T-helper 17 cell (primary cell): ENCODE data around the gene MUC21. TPM values are rescaled to one million over a fixed set of nuclear protein-coding genes. Genes with fewer than 3 reads are reported as not detected.
"Not testable (repeated sequence)": the region's sequence is repeated elsewhere in the genome, so short reads cannot be mapped to it uniquely, and the experiment has no call there.

Source experiments
- ATAC-seq: fragments of 150-1000 bp; cut with Tn5 transposase; 2 replicates; pipeline ENCODE4 v1.10.0; 2021; ENCODE audit warnings: mild to moderate bottlenecking, moderate library complexity
- DNase-seq, 3 donors: peaks; one replicate each; pipeline versions ENCODE4 v3.0.0 to v3.0.0-alpha.2; 2020 to 2021
- H3K9me3 ChIP-seq: one replicate; pipeline ENCODE4 v1.7.0; 2013; ENCODE audit warnings: low read length, mild to moderate bottlenecking; ENCODE audit not compliant: control insufficient read depth, poor library complexity, severe bottlenecking
- H3K27ac Mint-ChIP-seq: one replicate; pipeline ENCODE4 v1.8.0; 2022; ENCODE audit warnings: mild to moderate bottlenecking, moderate library complexity, mixed read lengths
- H3K27me3 Mint-ChIP-seq: one replicate; pipeline ENCODE4 v1.8.0; 2022; ENCODE audit warnings: mixed read lengths
- H3K36me3 Mint-ChIP-seq: one replicate; pipeline ENCODE4 v1.8.0; 2022; ENCODE audit warnings: low read depth, mixed read lengths
- H3K4me1 Mint-ChIP-seq: one replicate; pipeline ENCODE4 v1.8.0; 2022; ENCODE audit warnings: mild to moderate bottlenecking, mixed read lengths
- H3K4me3 Mint-ChIP-seq: one replicate; pipeline ENCODE4 v1.8.0; 2022; ENCODE audit warnings: mild to moderate bottlenecking, moderate library complexity, mixed read lengths
- total RNA-seq, 4 donors: library from RNA in 2 of 4; stranded (reverse) in 2 of 4; gene quantifications; one replicate each; pipeline ENCODE4 v1.2.3 and lab custom pipeline; 2022 to 2026

MUC21 gene
- total RNA-seq, 2 donors from 2014 or later: not detected

DNA sequence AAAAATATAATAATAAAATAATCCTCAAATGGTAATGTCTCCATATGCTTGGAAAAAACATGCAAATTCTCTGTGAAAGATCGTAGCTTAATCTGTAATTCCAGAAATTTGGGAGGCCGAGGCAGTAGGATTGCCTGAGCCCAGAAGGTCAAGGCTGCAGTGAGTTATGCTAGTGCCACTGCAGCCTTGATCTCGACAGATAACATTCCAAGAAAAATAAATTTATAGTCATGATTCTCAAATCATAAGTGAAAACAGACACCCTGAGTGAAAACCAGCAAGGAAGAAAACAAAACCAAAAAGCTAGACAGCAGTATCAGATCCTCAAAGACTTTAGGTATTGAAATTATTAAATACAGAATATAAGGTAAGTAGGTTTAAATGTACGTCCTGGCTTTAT is 3.8 kb upstream of the MUC21 start:
- ATAC-seq: no peak
- Mint-ChIP-seq H3K36me3 (no peaks in the 10 kb centered on the region), H3K27me3 (peaks cover 47% of the 10 kb centered on the region)

DNA sequence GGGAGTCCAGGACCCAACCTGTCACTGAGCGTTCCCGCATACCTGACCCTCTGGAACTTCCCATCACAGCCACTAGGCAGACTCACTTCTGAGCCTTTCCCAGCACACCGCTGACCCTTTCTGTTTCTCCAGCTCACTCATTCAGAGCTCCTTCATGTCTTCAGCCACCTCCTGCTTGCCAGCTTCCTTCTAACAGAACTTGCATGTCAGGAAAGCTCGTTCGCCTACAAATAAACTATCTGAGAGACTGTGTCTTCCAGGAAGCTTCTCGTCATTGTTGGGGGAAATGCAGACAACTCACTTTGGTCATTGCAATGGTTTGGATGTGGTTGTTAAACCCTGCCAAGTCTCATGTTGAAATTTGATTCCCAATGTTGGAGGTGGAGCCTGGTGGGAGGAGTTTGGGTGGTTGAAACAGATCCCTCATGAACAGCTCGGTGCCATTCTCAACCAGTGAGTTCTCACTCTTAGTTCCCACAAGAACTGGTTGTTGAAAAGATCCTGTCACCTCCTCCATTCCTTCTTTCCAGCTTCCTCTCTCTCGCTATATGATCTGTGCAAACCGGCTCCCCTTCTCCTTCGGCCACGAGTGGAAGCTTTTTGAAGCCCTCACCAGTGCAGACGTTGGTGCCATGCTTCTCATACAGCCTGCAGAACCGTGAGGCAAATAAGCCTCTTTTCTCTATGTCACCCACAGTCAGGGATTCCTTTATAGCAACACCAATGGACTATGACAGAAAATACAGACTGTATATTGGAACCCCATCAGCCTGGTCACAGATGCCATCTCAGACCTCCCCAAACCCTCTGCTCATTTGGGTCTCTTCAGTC is 1.4 kb upstream of the MUC21 start:
- H3K27ac Mint-ChIP-seq: no peak overlapping the region
- DNase-seq (no peak), ATAC-seq (no peak)
- H3K4me3 Mint-ChIP-seq: no peak overlapping the region
- H3K27me3 Mint-ChIP-seq: peaks cover 54% of the 10 kb centered on the region
- no peaks in the 10 kb centered on the region for H3K36me3 Mint-ChIP-seq
- no peaks in the 10 kb centered on the region for H3K9me3 ChIP-seq
- peaks cover 4% of the 10 kb centered on the region for H3K4me1 Mint-ChIP-seq

More for the DNA sequence above, 3.8 kb upstream of the MUC21 start:
- H3K9me3 ChIP-seq: no peaks in the 10 kb centered on the region
- Mint-ChIP-seq H3K4me1 (peaks cover 4% of the 10 kb centered on the region), H3K4me3 (no peak overlapping the region), H3K27ac (no peak overlapping the region)
- no peak for DNase-seq

DNA sequence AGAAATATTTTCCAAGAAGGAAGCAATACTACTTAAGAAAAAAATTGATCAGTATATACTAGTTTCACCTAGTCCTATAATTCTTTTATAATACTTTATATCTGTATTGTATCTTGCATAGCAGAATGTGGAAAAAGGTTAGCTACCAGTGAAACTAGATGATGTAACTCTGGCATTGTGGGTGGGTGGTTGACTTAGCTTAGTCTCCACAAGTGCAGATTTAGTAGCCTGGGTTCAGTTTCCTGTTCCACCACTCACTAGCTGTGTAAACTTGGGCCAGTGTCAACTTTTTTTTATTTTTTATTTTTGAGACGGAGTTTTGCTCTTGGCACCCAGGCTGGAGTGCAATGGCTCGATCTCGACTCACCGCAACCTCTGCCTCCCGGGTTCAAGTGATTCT is 2.0 kb downstream of the MUC21 start:
- peaks cover 3% of the 10 kb centered on the region for H3K36me3 Mint-ChIP-seq
- H3K27me3 Mint-ChIP-seq: peaks cover 53% of the 10 kb centered on the region
- DNase-seq (no peak), ATAC-seq (no peak)
- no peak overlapping the region for H3K4me3 Mint-ChIP-seq
- H3K27ac Mint-ChIP-seq: peak overlapping the region; percentile 19
- no peaks in the 10 kb centered on the region for H3K9me3 ChIP-seq
- H3K4me1 Mint-ChIP-seq: peaks cover 9% of the 10 kb centered on the region

DNA sequence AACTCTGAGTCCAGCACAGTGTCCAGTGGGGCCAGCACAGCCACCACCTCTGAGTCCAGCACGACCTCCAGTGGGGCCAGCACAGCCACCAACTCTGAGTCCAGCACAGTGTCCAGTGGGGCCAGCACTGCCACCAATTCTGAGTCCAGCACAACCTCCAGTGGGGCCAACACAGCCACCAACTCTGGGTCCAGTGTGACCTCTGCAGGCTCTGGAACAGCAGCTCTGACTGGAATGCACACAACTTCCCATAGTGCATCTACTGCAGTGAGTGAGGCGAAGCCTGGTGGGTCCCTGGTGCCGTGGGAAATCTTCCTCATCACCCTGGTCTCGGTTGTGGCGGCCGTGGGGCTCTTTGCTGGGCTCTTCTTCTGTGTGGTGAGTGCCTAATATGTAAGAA is 3.8 kb downstream of the MUC21 start:
- peaks cover 3% of the 10 kb centered on the region for H3K36me3 Mint-ChIP-seq
- no peak overlapping the region for H3K4me3 Mint-ChIP-seq
- H3K27me3 Mint-ChIP-seq: peaks cover 35% of the 10 kb centered on the region
- peaks cover 11% of the 10 kb centered on the region for H3K4me1 Mint-ChIP-seq
- no peaks in the 10 kb centered on the region for H3K9me3 ChIP-seq
- DNase-seq (no peak), ATAC-seq (no peak)
- no peak overlapping the region for H3K27ac Mint-ChIP-seq

DNA sequence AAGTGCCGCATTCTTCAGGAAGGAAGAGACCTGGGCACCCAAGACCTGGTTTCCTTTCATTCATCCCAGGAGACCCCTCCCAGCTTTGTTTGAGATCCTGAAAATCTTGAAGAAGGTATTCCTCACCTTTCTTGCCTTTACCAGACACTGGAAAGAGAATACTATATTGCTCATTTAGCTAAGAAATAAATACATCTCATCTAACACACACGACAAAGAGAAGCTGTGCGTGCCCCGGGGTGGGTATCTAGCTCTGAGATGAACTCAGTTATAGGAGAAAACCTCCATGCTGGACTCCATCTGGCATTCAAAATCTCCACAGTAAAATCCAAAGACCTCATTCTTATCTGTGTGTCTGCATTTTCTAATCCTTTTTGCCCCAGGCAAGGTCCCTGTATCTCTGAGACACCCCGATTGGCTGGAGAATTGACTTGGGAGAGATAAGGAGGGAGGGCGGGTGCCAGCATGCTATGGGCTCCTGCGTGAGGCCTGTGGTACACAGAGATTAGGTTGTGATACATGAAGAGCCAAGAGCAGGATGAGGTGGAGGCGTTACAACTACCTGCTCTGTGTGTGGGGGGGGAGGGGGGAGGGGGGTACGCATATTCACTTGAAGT is 4.8 kb downstream of the MUC21 start:
- H3K9me3 ChIP-seq: no peaks in the 10 kb centered on the region
- no peak overlapping the region for H3K27ac Mint-ChIP-seq
- no peak for DNase-seq
- peaks cover 9% of the 10 kb centered on the region for H3K4me1 Mint-ChIP-seq
- peaks cover 25% of the 10 kb centered on the region for H3K27me3 Mint-ChIP-seq
- ATAC-seq: no peak
- peaks cover 3% of the 10 kb centered on the region for H3K36me3 Mint-ChIP-seq
- H3K4me3 Mint-ChIP-seq: no peak overlapping the region

DNA sequence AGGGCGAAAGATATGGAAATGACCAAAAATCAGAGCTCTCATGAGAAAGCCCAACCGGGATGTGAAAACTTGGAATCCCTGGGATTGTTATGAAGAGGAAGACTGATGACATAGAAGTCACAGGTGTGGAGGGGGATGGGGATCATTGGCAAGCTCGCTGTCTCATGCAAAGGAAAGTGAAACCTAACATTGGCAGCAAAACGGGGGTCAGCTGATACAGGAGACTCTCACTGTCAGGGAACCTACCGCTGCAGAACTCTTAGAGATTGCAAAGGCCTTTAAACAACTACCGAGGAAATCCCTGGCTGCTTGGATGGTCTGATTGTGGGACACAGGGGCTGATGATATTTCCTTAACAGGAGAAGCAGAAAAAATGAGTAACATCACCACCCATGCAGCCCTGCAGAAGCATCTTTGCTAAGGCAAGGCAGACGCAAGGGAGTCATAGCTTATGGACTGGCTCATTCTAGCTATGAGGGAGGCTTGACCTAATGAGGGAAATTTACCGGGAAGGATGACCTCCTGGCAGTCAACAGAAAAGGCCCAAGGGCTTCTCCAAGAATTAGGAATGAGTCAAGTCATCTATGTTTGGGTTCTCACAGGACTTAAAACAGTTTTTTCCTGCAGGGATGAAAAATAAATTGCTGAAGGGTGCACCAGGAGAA is 7.0 kb downstream of the MUC21 start:
- H3K36me3 Mint-ChIP-seq: peaks cover 3% of the 10 kb centered on the region
- no peaks in the 10 kb centered on the region for H3K9me3 ChIP-seq
- no peak for DNase-seq
- peaks cover 9% of the 10 kb centered on the region for H3K4me1 Mint-ChIP-seq
- peak overlapping the region; percentile 62 for H3K4me3 Mint-ChIP-seq
- H3K27ac Mint-ChIP-seq: no peak overlapping the region
- peaks cover 10% of the 10 kb centered on the region for H3K27me3 Mint-ChIP-seq
- ATAC-seq: peak; percentile 50

DNA sequence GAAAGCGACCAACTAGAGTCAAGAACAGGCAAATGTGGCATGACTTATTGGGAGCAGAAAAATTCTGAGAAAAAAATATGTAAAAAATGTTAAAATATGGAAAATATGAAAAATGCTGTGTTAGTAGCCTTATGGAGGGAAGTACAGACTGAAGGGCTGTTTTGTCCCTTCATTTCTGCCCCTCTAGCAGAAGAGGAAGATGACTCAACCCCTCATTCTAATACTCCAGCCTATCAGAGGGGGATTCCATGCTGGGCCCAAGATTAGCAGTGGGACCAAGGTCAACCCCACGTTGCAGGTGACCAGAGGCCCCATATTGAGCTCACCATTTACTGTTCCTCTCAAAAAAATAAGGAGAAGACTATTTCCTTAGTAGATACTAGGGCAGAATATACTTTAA is 8.4 kb downstream of the MUC21 start:
- Mint-ChIP-seq H3K36me3 (peaks cover 3% of the 10 kb centered on the region), H3K27ac (no peak overlapping the region), H3K4me1 (peaks cover 9% of the 10 kb centered on the region), H3K4me3 (no peak overlapping the region), H3K27me3 (peaks cover 10% of the 10 kb centered on the region)
- DNase-seq (no peak), ATAC-seq (no peak)
- no peaks in the 10 kb centered on the region for H3K9me3 ChIP-seq

DNA sequence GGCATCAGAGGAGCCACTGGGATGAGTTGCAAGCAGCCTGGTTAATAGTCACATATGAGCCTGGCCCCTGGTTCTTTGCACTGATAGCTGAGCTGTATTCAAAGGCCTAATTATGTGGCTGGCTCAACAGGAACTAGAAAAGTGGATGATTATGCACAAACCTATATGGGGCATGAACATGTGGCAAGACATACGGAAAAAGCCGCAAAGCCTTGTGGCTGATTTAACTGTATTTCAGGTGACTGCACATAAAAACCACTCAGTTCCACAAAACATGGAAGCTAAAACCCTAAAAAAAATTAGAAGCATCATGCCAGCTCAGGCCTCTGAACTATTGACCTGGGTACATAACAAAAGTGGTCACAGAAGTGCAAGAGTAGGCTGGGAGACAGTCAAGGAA is 13.8 kb downstream of the MUC21 start:
- Mint-ChIP-seq H3K4me3 (no peak overlapping the region), H3K36me3 (no peaks in the 10 kb centered on the region), H3K4me1 (no peaks in the 10 kb centered on the region), H3K27ac (no peak overlapping the region), H3K27me3 (peaks cover under 1% of the 10 kb centered on the region)
- no peak for ATAC-seq
- no peaks in the 10 kb centered on the region for H3K9me3 ChIP-seq
- no peak for DNase-seq

DNA sequence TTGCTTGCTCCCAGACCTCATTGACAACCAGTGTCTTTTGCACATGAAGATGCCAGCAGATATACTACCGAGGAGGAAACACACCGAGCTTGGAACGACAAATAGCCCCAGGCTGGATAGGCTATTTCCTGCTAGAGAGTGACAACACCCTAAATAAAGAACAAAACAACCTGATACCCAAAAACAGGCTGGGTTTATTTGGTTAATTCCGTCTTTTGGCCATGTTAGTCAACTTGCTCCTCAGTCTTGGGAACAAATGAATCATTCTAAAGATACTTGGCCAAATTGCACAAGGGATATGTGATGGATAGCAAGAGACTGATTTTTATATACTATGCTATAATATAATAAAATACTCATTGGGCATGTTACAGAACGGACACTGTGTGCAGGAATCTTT is 15.3 kb downstream of the MUC21 start:
- H3K4me3 Mint-ChIP-seq: no peak overlapping the region
- peaks cover 9% of the 10 kb centered on the region for H3K27me3 Mint-ChIP-seq
- no peaks in the 10 kb centered on the region for H3K9me3 ChIP-seq
- no peak for DNase-seq
- H3K27ac Mint-ChIP-seq: no peak overlapping the region
- H3K36me3 Mint-ChIP-seq: no peaks in the 10 kb centered on the region
- peaks cover 2% of the 10 kb centered on the region for H3K4me1 Mint-ChIP-seq
- ATAC-seq: no peak

DNA sequence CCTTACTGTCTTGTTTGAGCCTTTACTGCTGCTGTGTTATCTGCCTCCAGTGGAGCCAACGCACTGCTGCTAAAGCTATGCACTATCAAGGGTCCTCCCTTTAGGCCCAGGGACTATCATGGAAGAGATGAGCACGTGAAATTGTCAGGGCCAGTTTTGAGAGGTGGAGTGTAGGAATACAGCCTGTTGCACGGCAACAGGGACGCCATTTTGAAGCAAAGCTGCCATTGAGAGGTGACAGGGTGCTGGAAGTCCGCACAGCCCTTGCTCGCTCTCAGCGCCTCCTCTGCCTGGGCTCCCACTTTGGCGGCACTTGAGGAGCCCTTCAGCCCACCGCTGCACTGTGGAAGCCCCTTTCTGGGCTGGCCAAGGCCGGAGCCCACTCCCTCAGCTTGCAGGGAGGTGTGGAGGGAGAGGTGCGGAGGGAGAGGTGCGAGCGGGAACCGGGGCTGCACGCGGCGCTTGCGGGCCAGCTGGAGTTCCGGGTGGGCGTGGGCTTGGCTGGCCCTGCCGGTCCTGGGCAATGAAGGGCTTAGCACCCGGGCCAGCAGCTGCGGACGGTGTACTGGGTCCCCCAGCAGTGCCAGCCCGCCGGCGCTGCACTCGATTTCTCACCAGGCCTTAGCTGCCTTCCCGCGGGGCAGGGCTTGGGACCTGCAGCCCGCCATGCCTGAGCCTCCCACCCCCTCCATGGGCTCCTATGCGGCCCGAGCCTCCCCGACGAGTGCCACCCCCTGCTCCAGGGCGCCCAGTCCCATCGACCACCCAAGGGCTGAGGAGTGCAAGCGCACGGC is 16.7 kb downstream of the MUC21 start:
- H3K4me3 Mint-ChIP-seq, DNase-seq, ATAC-seq, H3K4me1 Mint-ChIP-seq, H3K9me3 ChIP-seq, H3K36me3 Mint-ChIP-seq, H3K27ac Mint-ChIP-seq: not testable (repeated sequence)
- peaks cover 17% of the 10 kb centered on the region for H3K27me3 Mint-ChIP-seq

DNA sequence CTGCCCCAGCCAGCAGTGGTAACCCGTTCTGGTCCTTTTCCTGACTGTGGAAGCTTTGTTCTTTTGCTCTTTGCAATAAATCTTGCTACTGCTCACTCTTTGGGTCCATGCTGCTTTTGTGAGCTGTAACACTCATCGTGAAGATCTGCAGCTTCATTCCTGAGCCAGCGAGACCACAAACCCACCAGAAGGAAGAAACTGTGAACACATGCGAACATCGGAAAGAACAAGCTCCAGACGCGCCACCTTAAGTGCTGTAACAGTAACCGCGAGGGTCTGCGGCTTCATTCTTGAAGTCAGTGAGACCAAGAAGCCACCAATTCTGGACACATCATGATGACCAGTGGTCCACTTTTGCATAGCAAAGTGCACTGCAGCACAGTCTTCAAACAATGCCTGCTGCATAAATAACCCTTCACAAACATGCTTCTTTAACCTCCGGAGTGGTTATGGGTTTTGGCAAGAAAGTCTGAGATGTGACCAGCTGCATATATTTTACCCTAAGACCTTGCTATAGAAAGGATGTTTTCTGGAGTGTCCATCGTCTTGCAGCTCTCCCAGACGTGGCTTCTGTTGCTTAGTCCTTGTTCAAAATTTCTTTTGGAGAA is 17.9 kb downstream of the MUC21 start:
- H3K9me3 ChIP-seq: no peaks in the 10 kb centered on the region
- Mint-ChIP-seq H3K4me3 (no peak overlapping the region), H3K27ac (no peak overlapping the region), H3K27me3 (peaks cover 28% of the 10 kb centered on the region), H3K36me3 (no peaks in the 10 kb centered on the region), H3K4me1 (peaks cover 2% of the 10 kb centered on the region)
- no peak for ATAC-seq
- DNase-seq: no peak

DNA sequence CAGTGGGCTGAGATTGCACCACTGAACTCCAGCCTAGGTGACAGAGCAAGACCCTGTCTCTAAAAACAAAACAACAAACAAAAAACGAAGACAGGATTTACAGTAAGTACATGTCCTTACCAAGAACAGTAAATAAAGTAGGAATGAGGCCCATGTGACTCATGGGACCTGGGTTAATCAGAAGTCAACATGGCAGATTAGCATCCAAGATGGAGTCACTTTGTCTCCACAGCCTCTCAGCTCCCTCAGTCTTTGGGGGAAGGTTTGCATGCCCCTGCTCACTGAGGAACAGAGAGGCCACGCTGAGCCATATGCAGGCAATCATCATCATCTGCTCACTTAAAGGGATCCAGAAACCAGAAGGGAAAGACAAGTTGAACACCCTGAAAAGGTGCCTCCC is 19.0 kb downstream of the MUC21 start:
- no peaks in the 10 kb centered on the region for H3K36me3 Mint-ChIP-seq
- H3K27me3 Mint-ChIP-seq: peaks cover 34% of the 10 kb centered on the region
- H3K4me3 Mint-ChIP-seq: no peak overlapping the region
- H3K27ac Mint-ChIP-seq: no peak overlapping the region
- no peaks in the 10 kb centered on the region for H3K9me3 ChIP-seq
- ATAC-seq (no peak), DNase-seq (no peak)
- peaks cover 2% of the 10 kb centered on the region for H3K4me1 Mint-ChIP-seq

DNA sequence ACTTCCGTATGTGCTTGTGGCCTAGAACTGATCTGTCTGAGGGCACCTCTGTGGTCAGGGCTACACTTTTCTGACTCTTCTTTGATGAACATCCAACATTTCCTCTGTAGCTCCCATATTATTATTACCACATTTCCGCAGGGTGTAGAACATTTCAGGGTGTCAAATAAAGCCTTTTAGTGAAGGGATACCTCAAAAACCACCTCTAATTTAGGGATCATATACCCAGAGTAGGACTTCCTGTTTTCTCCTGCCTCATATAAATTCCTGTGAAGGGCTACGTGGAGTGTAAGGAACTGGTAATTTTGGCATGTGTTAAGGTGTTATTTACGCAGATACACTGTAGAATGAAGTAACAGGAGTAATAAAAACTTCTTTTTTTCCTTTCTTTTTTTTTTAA is 21.3 kb downstream of the MUC21 start:
- peaks cover 2% of the 10 kb centered on the region for H3K36me3 Mint-ChIP-seq
- peaks cover 54% of the 10 kb centered on the region for H3K27me3 Mint-ChIP-seq
- H3K27ac Mint-ChIP-seq: no peak overlapping the region
- DNase-seq: no peak
- H3K4me3 Mint-ChIP-seq: no peak overlapping the region
- H3K9me3 ChIP-seq: no peaks in the 10 kb centered on the region
- ATAC-seq: no peak
- peaks cover 5% of the 10 kb centered on the region for H3K4me1 Mint-ChIP-seq
